ENCODE results near the gene NANOS1. TPM values are rescaled to one million over a fixed set of nuclear protein-coding genes. Genes with fewer than 3 reads are reported as not detected.

NANOS1 gene
- total RNA-seq, 4 donors from 2014 or later = 2.3 to 2.9 (median 2.7) TPM

DNA sequence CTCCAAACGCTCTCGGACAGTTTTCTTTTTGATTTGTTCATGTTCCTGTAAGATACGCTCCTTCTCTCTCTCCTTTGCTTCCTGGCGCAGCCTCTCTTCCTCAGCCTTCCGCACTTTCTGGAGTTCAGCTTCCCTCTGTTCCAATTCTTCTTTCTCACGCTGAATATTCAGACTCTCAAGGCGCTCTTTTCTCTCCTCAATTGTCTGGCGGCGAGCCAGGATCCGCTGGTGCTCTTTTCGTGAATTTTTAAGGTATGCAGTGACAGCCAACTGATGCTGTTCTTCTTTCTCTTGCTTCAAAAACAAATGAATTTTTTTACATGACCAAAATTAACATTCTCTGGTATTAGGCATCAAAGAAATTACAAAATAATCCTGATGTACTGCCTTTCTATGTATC is 28.5 kb downstream of the NANOS1 start:
- TF ChIP-seq EP300 (IDR thresholded peaks at IDR 0.05) = no peak
- TF ChIP-seq, protein P1, sequence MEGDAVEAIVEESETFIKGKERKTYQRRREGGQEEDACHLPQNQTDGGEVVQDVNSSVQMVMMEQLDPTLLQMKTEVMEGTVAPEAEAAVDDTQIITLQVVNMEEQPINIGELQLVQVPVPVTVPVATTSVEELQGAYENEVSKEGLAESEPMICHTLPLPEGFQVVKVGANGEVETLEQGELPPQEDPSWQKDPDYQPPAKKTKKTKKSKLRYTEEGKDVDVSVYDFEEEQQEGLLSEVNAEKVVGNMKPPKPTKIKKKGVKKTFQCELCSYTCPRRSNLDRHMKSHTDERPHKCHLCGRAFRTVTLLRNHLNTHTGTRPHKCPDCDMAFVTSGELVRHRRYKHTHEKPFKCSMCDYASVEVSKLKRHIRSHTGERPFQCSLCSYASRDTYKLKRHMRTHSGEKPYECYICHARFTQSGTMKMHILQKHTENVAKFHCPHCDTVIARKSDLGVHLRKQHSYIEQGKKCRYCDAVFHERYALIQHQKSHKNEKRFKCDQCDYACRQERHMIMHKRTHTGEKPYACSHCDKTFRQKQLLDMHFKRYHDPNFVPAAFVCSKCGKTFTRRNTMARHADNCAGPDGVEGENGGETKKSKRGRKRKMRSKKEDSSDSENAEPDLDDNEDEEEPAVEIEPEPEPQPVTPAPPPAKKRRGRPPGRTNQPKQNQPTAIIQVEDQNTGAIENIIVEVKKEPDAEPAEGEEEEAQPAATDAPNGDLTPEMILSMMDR (IDR thresholded peaks at IDR 0.05) = no peak
- no peak for TF ChIP-seq POLR2AphosphoS5 (IDR thresholded peaks at IDR 0.05)
- no peak for TF ChIP-seq POLR2A (IDR thresholded peaks at IDR 0.05)
- WGBS = 90% methylated on average over 11 of the region's 11 CpGs
- H3K27ac ChIP-seq = no peak overlapping the region
- H3K4me1 ChIP-seq = no peaks in the 10 kb centered on the region
- no peak overlapping the region for H3K4me3 ChIP-seq
- H3K27me3 ChIP-seq = no peaks in the 10 kb centered on the region
- H3K9me3 ChIP-seq = no peaks in the 10 kb centered on the region
- no peak for DNase-seq (ENCODE audit: low spot score in 2 of 2)
- peaks cover 98% of the 10 kb centered on the region for H3K36me3 ChIP-seq

DNA sequence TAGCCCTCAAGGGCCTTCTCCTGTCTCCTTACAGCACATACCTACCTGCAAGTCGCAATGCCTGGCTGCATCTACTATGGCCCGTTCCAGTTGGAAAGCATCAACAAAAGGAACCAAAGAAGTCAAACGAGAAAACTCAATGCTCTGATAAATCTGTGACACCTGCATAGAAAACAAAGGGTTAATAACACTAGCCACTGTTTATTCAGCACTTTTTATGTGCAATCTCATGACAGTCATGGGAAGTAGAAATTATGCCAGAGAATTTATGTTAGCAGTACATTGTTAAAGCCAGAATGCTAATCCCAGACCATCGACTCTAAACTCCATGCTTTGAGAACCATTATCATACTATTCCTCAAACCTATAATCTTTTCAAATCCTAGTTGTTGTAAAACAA is 30.0 kb downstream of the NANOS1 start:
- peaks cover 98% of the 10 kb centered on the region for H3K36me3 ChIP-seq

DNA sequence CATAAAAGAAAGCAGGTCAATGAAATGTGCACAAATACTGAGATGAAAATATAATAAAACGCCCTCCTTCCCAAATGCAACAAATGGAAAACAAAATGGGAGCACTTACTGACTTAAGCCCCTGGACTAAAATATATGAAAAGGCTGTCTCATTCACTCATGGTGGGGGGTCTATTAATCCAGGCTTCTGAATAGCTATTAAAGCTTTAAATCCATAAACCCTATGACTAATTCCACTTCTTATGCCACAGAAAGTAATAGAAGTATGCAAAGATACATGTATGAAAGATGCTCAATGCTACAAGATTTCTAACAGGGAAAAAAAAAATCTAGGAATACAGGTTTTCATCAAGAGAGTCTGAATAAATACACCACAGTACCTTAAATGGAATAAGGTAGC is 30.6 kb downstream of the NANOS1 start:
- Histone ChIP-seq H3K4me1 (no peaks in the 10 kb centered on the region), H3K27me3 (no peaks in the 10 kb centered on the region), H3K4me3 (no peak overlapping the region), H3K27ac (no peak overlapping the region), H3K36me3 (peaks cover 98% of the 10 kb centered on the region), H3K9me3 (no peaks in the 10 kb centered on the region)
- no peak for DNase-seq (ENCODE audit: low spot score in 2 of 2)
- TF ChIP-seq EP300 (IDR thresholded peaks at IDR 0.05) (no peak), POLR2AphosphoS5 (IDR thresholded peaks at IDR 0.05) (no peak)
- WGBS = 81% methylated on average over 1 of the region's 1 CpG

More for the DNA sequence above, 30.0 kb downstream of the NANOS1 start:
- H3K27me3 ChIP-seq = no peaks in the 10 kb centered on the region
- H3K4me3 ChIP-seq = no peak overlapping the region
- H3K4me1 ChIP-seq = no peaks in the 10 kb centered on the region
- 83% methylated on average over 4 of the region's 4 CpGs for WGBS
- H3K27ac ChIP-seq = no peak overlapping the region
- DNase-seq (ENCODE audit: low spot score in 2 of 2) = no peak
- H3K9me3 ChIP-seq = no peaks in the 10 kb centered on the region
- no peak for TF ChIP-seq POLR2A (IDR thresholded peaks at IDR 0.05)
- no peak for TF ChIP-seq EP300 (IDR thresholded peaks at IDR 0.05)
- no peak for TF ChIP-seq POLR2AphosphoS5 (IDR thresholded peaks at IDR 0.05)
- TF ChIP-seq, protein P1 (IDR thresholded peaks at IDR 0.05) = no peak

DNA sequence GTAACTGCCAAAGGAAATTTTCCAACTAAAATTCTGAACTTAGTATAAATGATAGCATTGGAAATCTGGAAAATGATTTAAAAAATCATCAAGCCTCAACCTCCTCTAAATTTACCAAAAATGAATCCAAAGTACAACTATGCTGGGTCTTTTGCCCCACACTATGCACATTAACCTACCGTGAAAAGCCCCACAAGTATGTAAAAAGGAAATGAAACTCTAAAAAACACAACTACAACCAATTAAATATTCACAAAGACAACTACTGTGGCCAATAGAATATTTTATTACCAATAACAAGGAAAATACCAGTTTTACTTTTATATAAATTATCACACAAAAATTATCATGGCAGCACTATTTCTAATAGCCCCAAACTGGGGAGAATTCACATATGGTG is 31.8 kb downstream of the NANOS1 start:
- DNase-seq (ENCODE audit: low spot score in 2 of 2) = no peak
- TF ChIP-seq POLR2AphosphoS5 (IDR thresholded peaks at IDR 0.05) = no peak
- H3K36me3 ChIP-seq = peaks cover 98% of the 10 kb centered on the region
- WGBS = 68% methylated on average over 1 of the region's 1 CpG
- H3K4me3 ChIP-seq = no peak overlapping the region
- no peaks in the 10 kb centered on the region for H3K4me1 ChIP-seq
- H3K27me3 ChIP-seq = no peaks in the 10 kb centered on the region
- no peak overlapping the region for H3K27ac ChIP-seq
- no peaks in the 10 kb centered on the region for H3K9me3 ChIP-seq

DNA sequence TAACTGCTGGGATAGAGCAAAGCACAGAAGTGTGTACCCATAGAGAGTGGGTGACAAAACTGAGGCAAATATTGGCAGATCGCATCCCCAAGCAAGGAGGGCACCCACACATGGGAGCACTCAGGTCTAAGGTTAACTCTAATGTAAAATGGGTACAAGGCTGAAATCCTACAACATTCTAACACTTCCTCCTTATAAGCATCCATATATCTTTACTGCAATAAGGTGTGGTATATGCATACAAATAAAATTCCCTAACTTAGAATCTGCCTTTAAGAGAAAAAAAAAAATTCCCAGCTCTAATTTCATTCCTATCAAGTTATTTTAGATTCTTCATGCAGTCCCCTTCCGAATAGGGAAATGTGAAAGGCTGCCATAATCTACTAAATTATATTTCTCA is 32.4 kb downstream of the NANOS1 start:
- TF ChIP-seq POLR2AphosphoS5 (IDR thresholded peaks at IDR 0.05) (no peak), EP300 (IDR thresholded peaks at IDR 0.05) (no peak), POLR2A (IDR thresholded peaks at IDR 0.05) (no peak)
- TF ChIP-seq, protein P1 (IDR thresholded peaks at IDR 0.05) = no peak
- Histone ChIP-seq H3K27me3 (no peaks in the 10 kb centered on the region), H3K4me3 (no peak overlapping the region), H3K9me3 (no peaks in the 10 kb centered on the region), H3K27ac (no peak overlapping the region), H3K36me3 (peaks cover 98% of the 10 kb centered on the region), H3K4me1 (no peaks in the 10 kb centered on the region)
- DNase-seq (ENCODE audit: low spot score in 2 of 2) = no peak
- 95% methylated on average over 2 of the region's 2 CpGs for WGBS

DNA sequence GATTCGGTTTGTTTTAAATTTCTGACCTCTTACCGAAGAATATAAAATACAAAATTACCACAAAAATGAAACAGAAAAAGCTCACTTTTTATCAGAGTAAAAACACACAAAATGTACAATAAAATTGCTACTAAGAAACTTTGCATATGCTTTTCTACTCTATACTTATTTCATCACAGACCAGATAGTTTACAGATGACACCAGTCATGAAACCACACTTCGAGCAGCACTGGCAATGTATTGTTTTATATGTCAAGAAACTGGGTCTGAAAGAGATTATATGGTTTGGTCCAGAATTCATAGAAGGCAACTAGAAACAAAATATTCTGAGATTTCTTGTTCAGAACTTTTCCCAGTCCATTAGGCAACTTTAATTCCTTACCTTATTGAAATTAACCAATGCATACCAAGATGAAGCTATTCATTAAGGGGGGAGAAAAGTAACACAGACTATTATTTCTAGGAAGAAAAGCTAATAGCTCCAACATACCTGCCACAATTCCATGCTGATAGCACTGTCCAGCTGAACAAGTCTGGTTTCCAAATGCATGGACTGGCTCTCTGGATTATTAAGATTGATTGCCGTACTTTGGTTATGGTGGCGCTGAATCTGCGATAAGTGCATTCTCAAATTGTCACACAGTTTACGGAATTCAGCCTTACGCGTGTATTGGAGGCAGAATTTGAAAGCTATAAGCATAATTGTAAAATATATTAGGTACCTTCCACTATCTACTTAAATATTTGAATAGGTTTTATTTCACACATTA is 41.1 kb downstream of the NANOS1 start:
- TF ChIP-seq, protein P1 (IDR thresholded peaks at IDR 0.05) = no peak
- TF ChIP-seq POLR2AphosphoS5 (IDR thresholded peaks at IDR 0.05) (no peak), POLR2A (IDR thresholded peaks at IDR 0.05) (no peak), EP300 (IDR thresholded peaks at IDR 0.05) (no peak)
- H3K4me1 ChIP-seq = peaks cover 8% of the 10 kb centered on the region
- no peaks in the 10 kb centered on the region for H3K27me3 ChIP-seq
- no peak overlapping the region for H3K27ac ChIP-seq
- no peaks in the 10 kb centered on the region for H3K9me3 ChIP-seq
- no peak for DNase-seq (ENCODE audit: low spot score in 2 of 2)
- 95% methylated on average over 9 of the region's 9 CpGs for WGBS
- no peak overlapping the region for H3K4me3 ChIP-seq
- H3K36me3 ChIP-seq = peaks cover 70% of the 10 kb centered on the region

All from suprapubic skin (tissue), 4 donors.